ENCODE measurements around the gene SLCO1B3.

GRCh38 chr12:20885552-20885951 lies 75.0 kb downstream of the SLCO1B3 start:
- TF ChIP-seq GATA2 (IDR thresholded peaks at IDR 0.05; ENCODE audit: low read depth, low read length) (no peak), GATA3 (IDR thresholded peaks at IDR 0.05; ENCODE audit: low read depth, low read length) (no peak)

All from SH-SY5Y (cell line).